Right lobe of liver (tissue), 6 donors: ENCODE data around the gene DPYD. TPM values are rescaled to one million over a fixed set of nuclear protein-coding genes. Genes with fewer than 3 reads are reported as not detected.

Experiments used
- ATAC-seq, 4 donors: fragments of 200-7000 bp; cut with Tn5 transposase; one replicate each; pipeline ENCODE4 v1.9.1; 2020; ENCODE audit warnings: mild to moderate bottlenecking in 4 of 4, moderate library complexity in 4 of 4
- DNase-seq, 3 donors: peaks; one replicate each; pipeline ENCODE4 v3.0.0-alpha.2; 2020
- H3K27ac ChIP-seq, 3 donors: fragments of 200-600 bp; one replicate each; pipeline ENCODE4 v1.8.0; 2022
- H3K27me3 ChIP-seq, 2 donors: fragments of 200-600 bp; one replicate each; pipeline ENCODE4 v1.8.0; 2022
- H3K36me3 ChIP-seq, 4 donors: fragments of 200-600 bp; sonication (generic) in 1 of 4; one replicate each; pipeline versions ENCODE4 v1.5.1 to v1.8.0; 2017 to 2022; ENCODE audit warnings: control low read depth in 1 of 4
- H3K4me1 ChIP-seq, 4 donors: fragments of 200-600 bp; sonication (generic) in 1 of 4; one replicate each; pipeline versions ENCODE4 v1.5.1 to v1.8.0; 2017 to 2022; ENCODE audit warnings: control low read depth in 1 of 4
- H3K4me3 ChIP-seq, 3 donors: fragments of 200-600 bp; one replicate each; pipeline ENCODE4 v1.8.0; 2022
- H3K9me3 ChIP-seq, 4 donors: fragments of 200-600 bp; sonication (generic) in 1 of 4; one replicate each; pipeline versions ENCODE4 v1.5.1 to v1.8.0; 2017 to 2022; ENCODE audit warnings: control low read depth in 1 of 4
- CTCF ChIP-seq, 4 donors: fragments of 200-600 bp in 3 of 4; fragments of 450-650 bp in 1 of 4; IDR thresholded peaks; one replicate each; pipeline versions ENCODE4 v1.5.1 to v1.8.0; 2016 to 2022; ENCODE audit warnings: antibody characterized with exemption in 4 of 4, mild to moderate bottlenecking in 2 of 4
- POLR2A ChIP-seq: fragments of 450-650 bp; IDR thresholded peaks from one replicate; pipeline ENCODE4 v1.6.1; 2017; ENCODE audit warnings: antibody characterized with exemption, mild to moderate bottlenecking
- WGBS: methylation state at CpG from one replicate; pipeline ENCODE4 v1.1.6; 2018; ENCODE audit warnings: low coverage, low lambda C conversion rate; ENCODE audit not compliant: insufficient coverage; ENCODE audit errors: missing lambda C conversion rate; 5-methylcytosine and 5-hydroxymethylcytosine counted together
- intact Hi-C, 2 donors: fragments of 100-400 bp; cut with DNase I; formaldehyde crosslinking; loops; one replicate each; pipeline versions ENCODE4 v1.11.2 to v1.14.1; 2022
- total RNA-seq, 6 experiments: library from RNA; depleted of rRNA in 2 of 6; stranded (reverse); fragments of >200 nt in 2 of 6; fragmentation: NEBNext Ultra II Directional in 3 of 6; extraction: Animal tissue kit (Norgen Biotek cat#: 25700) in 3 of 6; gene quantifications; one replicate each; pipeline versions ENCODE4 v1.1.0 to v1.2.4, GENCODE V29; 2016 to 2023
- donor health status: DM: no; HTN: yes; CAD: no.
- donor health status: DM: no; HTN: no; CAD: no.
- donor health status: DM: no; HTN: no; CAD: no.
- donor health status: DM: no; HTN: yes; CAD: no.
- donor health status: DM: no; HTN: yes; CAD: no.

The DPYD gene
- total RNA-seq, 6 experiments from 2014 or later, result 25.2 to 74.4 (median 40.0) TPM

- intact Hi-C loops, result no loop called here
- H3K27me3 ChIP-seq, result no peaks in the 10 kb centered on the region
- no peak overlapping the region for H3K4me3 ChIP-seq
- H3K27ac ChIP-seq, result no peak overlapping the region
- 79% methylated on average over 3 of the region's 3 CpGs for WGBS
- no peaks in the 10 kb centered on the region for H3K9me3 ChIP-seq
- no peak for TF ChIP-seq CTCF (IDR thresholded peaks at IDR 0.05)
- no peak for TF ChIP-seq POLR2A
- DNase-seq (no peak), ATAC-seq (peak in 1 of 4 donors; percentile 23)
- peaks cover 0 to 3% (median 0%) of the 10 kb centered on the region in 4 donors for H3K36me3 ChIP-seq
- H3K4me1 ChIP-seq, result peaks cover 0 to 6% (median 0%) of the 10 kb centered on the region in 4 donors
Observed at GRCh38 chr1:97414682-97415312, 506.0 kb downstream of the DPYD start.

GRCh38 chr1:97412737-97413136 lies 508.1 kb downstream of the DPYD start:
- Histone ChIP-seq H3K27ac (no peak overlapping the region), H3K4me1 (peaks cover 0 to 6% (median 0%) of the 10 kb centered on the region in 4 donors), H3K36me3 (peaks cover 0 to 3% (median 0%) of the 10 kb centered on the region in 4 donors), H3K9me3 (no peaks in the 10 kb centered on the region), H3K4me3 (no peak overlapping the region), H3K27me3 (no peaks in the 10 kb centered on the region)
- no peak for ATAC-seq
- no peak for DNase-seq
- intact Hi-C loops, result no loop called here
- 0% methylated on average over 1 of the region's 1 CpG for WGBS
- no peak for TF ChIP-seq POLR2A
- no peak for TF ChIP-seq CTCF (IDR thresholded peaks at IDR 0.05)

GRCh38 chr1:97412166-97412565 lies 508.7 kb downstream of the DPYD start:
- intact Hi-C loops, result no loop called here
- 78% methylated on average over 4 of the region's 4 CpGs for WGBS
- no peak overlapping the region for H3K4me3 ChIP-seq
- TF ChIP-seq POLR2A, result no peak
- TF ChIP-seq CTCF (IDR thresholded peaks at IDR 0.05), result no peak
- peaks cover 0 to 6% (median 0%) of the 10 kb centered on the region in 4 donors for H3K4me1 ChIP-seq
- no peak for DNase-seq
- H3K9me3 ChIP-seq, result no peaks in the 10 kb centered on the region
- H3K27me3 ChIP-seq, result no peaks in the 10 kb centered on the region
- peaks cover 0 to 3% (median 0%) of the 10 kb centered on the region in 4 donors for H3K36me3 ChIP-seq
- H3K27ac ChIP-seq, result no peak overlapping the region
- no peak for ATAC-seq

- TF ChIP-seq CTCF (IDR thresholded peaks at IDR 0.05), result no peak
- no peak for TF ChIP-seq POLR2A
- H3K36me3 ChIP-seq, result no peaks in the 10 kb centered on the region
- no peaks in the 10 kb centered on the region for H3K4me1 ChIP-seq
- no peaks in the 10 kb centered on the region for H3K27me3 ChIP-seq
- intact Hi-C loops, result no loop called here
- ATAC-seq, result no peak
- DNase-seq, result no peak
- H3K9me3 ChIP-seq, result no peaks in the 10 kb centered on the region
- H3K27ac ChIP-seq, result no peak overlapping the region
- 81% methylated on average over 2 of the region's 3 CpGs for WGBS
- no peak overlapping the region for H3K4me3 ChIP-seq
Observed at GRCh38 chr1:97396463-97396862, 524.4 kb downstream of the DPYD start.

GRCh38 chr1:97392701-97393100 lies 528.1 kb downstream of the DPYD start:
- Histone ChIP-seq H3K4me3 (no peak overlapping the region), H3K27me3 (no peaks in the 10 kb centered on the region), H3K27ac (no peak overlapping the region), H3K36me3 (no peaks in the 10 kb centered on the region), H3K9me3 (no peaks in the 10 kb centered on the region), H3K4me1 (no peaks in the 10 kb centered on the region)
- ATAC-seq (no peak), DNase-seq (no peak)
- no peak for TF ChIP-seq CTCF (IDR thresholded peaks at IDR 0.05)
- no peak for TF ChIP-seq POLR2A
- intact Hi-C loops, result no loop called here
